HG02763 (cell line): ENCODE results near the gene TAPT1.
"Not testable (repeated sequence)": the region's sequence is repeated elsewhere in the genome, so short reads cannot be mapped to it uniquely, and the experiment has no call there.

Experiments used
- ATAC-seq: cut with Tn5 transposase; IDR thresholded peaks from one replicate; pipeline ENCODE4 v1.9.1; 2021; ENCODE audit warnings: mild to moderate bottlenecking, moderate library complexity; ENCODE audit not compliant: unreplicated experiment

Gene TAPT1

GRCh38 chr4:16187455-16187854 lies 38.8 kb downstream of the TAPT1 start:
- no peak for ATAC-seq

- no peak for ATAC-seq
These were observed 39.3 kb downstream of the TAPT1 start for GRCh38 chr4:16186986-16187385.

GRCh38 chr4:16183604-16184003 lies 42.7 kb downstream of the TAPT1 start:
- no peak for ATAC-seq

- ATAC-seq: no peak
These were observed 49.6 kb downstream of the TAPT1 start for GRCh38 chr4:16176621-16177020.

- ATAC-seq: no peak
These were observed 54.4 kb downstream of the TAPT1 start for GRCh38 chr4:16171831-16172230.

GRCh38 chr4:16169490-16169889 lies 56.8 kb downstream of the TAPT1 start:
- no peak for ATAC-seq

- no peak for ATAC-seq
These were observed 57.4 kb downstream of the TAPT1 start for GRCh38 chr4:16168710-16169388.

- ATAC-seq: no peak
These were observed 58.1 kb downstream of the TAPT1 start for GRCh38 chr4:16168144-16168543.

GRCh38 chr4:16165931-16166330 lies 60.3 kb downstream of the TAPT1 start:
- ATAC-seq: no peak

GRCh38 chr4:16162891-16163290 lies 63.4 kb downstream of the TAPT1 start:
- ATAC-seq: no peak

- no peak for ATAC-seq
These were observed 64.3 kb downstream of the TAPT1 start for GRCh38 chr4:16161851-16162408.

GRCh38 chr4:16160457-16160856 lies 65.8 kb downstream of the TAPT1 start:
- no peak for ATAC-seq

- no peak for ATAC-seq
These were observed 67.0 kb downstream of the TAPT1 start for GRCh38 chr4:16159286-16159685.

- ATAC-seq: no peak
These were observed 67.8 kb downstream of the TAPT1 start for GRCh38 chr4:16158504-16158852.

- ATAC-seq: no peak
These were observed 68.4 kb downstream of the TAPT1 start for GRCh38 chr4:16157609-16158503.

- no peak for ATAC-seq
These were observed 70.6 kb downstream of the TAPT1 start for GRCh38 chr4:16155528-16156169.

- ATAC-seq: no peak
These were observed 71.8 kb downstream of the TAPT1 start for GRCh38 chr4:16154451-16154850.

GRCh38 chr4:16150716-16151115 lies 75.6 kb downstream of the TAPT1 start:
- no peak for ATAC-seq

- not testable (repeated sequence) for ATAC-seq
These were observed 81.4 kb downstream of the TAPT1 start for GRCh38 chr4:16144913-16145312.

GRCh38 chr4:16142598-16143310 lies 83.5 kb downstream of the TAPT1 start:
- no peak for ATAC-seq

- ATAC-seq: no peak
These were observed 85.4 kb downstream of the TAPT1 start for GRCh38 chr4:16140879-16141249.
